Measurements from ENCODE around the gene RIPOR3.

DNA sequence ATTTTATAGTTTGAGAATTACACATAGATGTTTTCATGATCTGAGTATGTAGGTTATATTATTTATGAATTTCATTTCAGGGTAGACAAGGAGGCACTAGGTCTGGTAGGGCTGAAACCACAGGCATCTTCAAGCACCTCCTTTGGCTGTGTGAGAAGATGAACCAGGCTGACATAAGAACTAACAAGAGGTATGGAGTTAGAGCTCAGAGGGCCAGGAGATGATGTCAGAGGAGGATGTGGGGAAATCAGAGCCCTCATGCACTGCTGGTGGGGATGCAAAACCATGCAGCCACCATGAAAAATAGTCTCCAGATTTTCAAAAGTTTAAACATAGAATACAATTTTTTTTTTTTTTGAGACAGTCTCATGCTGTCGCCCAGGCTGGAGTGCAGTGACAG lies 13.6 kb upstream of the RIPOR3 start:
- TF ChIP-seq, protein P1, sequence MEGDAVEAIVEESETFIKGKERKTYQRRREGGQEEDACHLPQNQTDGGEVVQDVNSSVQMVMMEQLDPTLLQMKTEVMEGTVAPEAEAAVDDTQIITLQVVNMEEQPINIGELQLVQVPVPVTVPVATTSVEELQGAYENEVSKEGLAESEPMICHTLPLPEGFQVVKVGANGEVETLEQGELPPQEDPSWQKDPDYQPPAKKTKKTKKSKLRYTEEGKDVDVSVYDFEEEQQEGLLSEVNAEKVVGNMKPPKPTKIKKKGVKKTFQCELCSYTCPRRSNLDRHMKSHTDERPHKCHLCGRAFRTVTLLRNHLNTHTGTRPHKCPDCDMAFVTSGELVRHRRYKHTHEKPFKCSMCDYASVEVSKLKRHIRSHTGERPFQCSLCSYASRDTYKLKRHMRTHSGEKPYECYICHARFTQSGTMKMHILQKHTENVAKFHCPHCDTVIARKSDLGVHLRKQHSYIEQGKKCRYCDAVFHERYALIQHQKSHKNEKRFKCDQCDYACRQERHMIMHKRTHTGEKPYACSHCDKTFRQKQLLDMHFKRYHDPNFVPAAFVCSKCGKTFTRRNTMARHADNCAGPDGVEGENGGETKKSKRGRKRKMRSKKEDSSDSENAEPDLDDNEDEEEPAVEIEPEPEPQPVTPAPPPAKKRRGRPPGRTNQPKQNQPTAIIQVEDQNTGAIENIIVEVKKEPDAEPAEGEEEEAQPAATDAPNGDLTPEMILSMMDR (IDR thresholded peaks at IDR 0.05): no peak
- TF ChIP-seq POLR2A (IDR thresholded peaks at IDR 0.05): no peak
